LHCN-M2 (cell line): ENCODE results near the gene CENPA. TPM values are rescaled to one million over a fixed set of nuclear protein-coding genes. Genes with fewer than 3 reads are reported as not detected.

Experiments used
- DNase-seq: peaks from one replicate; pipeline ENCODE4 v3.0.0-alpha.2; 2012; ENCODE audit warnings: low read depth
- total RNA-seq: library from RNA; depleted of rRNA; stranded (reverse); fragments of >200 nt; gene quantifications from 2 replicates; pipeline ENCODE4 v1.2.3, GENCODE V29; 2014; rRNA removed

Gene CENPA
- total RNA-seq, 1 experiment from 2014 or later = 22.1 TPM

DNA sequence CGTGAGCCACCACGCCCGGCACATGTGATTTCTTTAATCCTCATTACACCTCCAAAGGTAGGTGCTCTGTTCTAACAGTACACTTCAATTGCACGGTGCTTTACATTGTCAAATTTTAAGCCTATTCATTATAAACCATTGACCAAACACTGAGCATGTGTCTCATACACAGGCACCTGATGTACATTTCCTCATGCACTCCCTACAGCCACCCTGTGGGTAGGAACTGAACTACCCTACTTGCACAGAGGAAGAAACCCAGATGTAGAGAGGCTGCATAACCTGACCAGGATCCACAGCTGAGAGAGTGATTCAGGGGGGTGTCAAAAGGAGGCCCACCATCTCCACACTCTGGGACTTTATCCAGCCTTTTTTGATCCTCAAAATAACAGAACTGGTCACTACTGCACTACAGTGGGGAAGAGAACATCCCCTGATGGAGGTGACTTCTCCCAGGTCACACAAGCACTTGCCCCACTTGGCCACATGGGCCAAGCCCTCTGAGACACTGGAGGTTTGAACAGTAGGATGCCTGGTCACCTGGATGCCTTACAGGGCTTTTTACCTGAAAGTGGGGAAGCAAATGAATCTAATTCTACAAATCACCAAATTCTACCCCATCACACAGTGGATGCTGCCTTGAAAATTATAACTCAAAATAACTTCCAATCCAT lies 55.2 kb downstream of the CENPA start:
- no peak for DNase-seq

DNA sequence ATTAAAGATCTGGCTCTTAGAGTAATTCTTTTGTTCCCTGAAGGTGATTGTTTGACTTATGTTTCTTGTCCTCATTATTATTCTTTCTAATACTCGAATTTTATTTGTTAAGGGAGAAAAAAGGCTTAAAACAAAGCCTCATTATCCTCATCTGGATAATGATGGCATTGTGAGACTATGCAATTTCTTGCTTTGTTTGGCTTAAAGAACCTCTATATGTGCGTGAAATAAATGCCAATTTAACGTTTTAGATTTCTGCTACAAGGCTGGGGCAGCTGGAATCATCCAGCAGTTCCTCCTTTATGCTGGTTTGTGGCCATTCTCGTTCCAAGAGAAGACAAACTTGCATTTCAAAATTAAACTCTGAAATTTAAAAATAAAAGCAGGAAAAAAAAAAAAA lies 57.2 kb downstream of the CENPA start:
- DNase-seq = no peak

Other genes starting within 250 kb of the CENPA start
- gene CIB4, start 144.7 kb upstream of the CENPA start, total RNA-seq = not detected in 2 replicates
- gene KCNK3, start 93.3 kb upstream of the CENPA start, total RNA-seq = 0.32 TPM in 1 of 2 replicates, not detected in the other
- 27.7 and 34.8 TPM in 2 replicates for gene SLC35F6, start 21.8 kb upstream of the CENPA start, total RNA-seq
- not detected in 2 replicates for gene DPYSL5, start 62.1 kb downstream of the CENPA start, total RNA-seq
- 1.5 and 1.7 TPM in 2 replicates for gene MAPRE3, start 184.6 kb downstream of the CENPA start, total RNA-seq
- gene TMEM214, start 246.9 kb downstream of the CENPA start, total RNA-seq = 60.0 and 61.4 TPM in 2 replicates